Measurements from ENCODE around the gene KCNK3.
"Not testable (repeated sequence)": the region's sequence is repeated elsewhere in the genome, so short reads cannot be mapped to it uniquely, and the experiment has no call there.

GRCh38 chr2:26760991-26761390 lies 68.5 kb downstream of the KCNK3 start:
- not testable (repeated sequence) for TF ChIP-seq CTCF (IDR thresholded peaks at IDR 0.05; ENCODE audit: insufficient read depth, low read depth, low read length); EZH2 (IDR thresholded peaks at IDR 0.05; ENCODE audit: insufficient read depth, low read length)

Data from astrocyte (in vitro differentiated cells and primary cell).